Activated CD4-positive, alpha-beta T cell treated with anti-CD3 and anti-CD28 coated beads, Interleukin-2, amount 10 ng/mL, durations not matched to agents 24 days and 14 days (primary cell): ENCODE measurements around the gene DDX18. TPM values are rescaled to one million over a fixed set of nuclear protein-coding genes. Genes with fewer than 3 reads are reported as not detected.

Experiments
- total RNA-seq: library from RNA; stranded (reverse); gene quantifications from 2 replicates; pipeline ENCODE4 v1.2.3, GENCODE V29; 2022

Gene DDX18
- total RNA-seq, 1 donor from 2014 or later = 150 TPM

Other genes starting within 250 kb of the DDX18 start
- gene CCDC93, start 199.4 kb downstream of the DDX18 start, total RNA-seq = 30.3 and 34.4 TPM in 2 replicates